Fibroblast of lung (primary cell): ENCODE results near the gene FILIP1L.

Experiments used
- EZH2 ChIP-seq: IDR thresholded peaks from 2 replicates; pipeline ENCODE4 v1.5.1; 2012; ENCODE audit warnings: low read length, control low read depth, mild to moderate bottlenecking; ENCODE audit errors: missing control alignments
- TF ChIP-seq, protein P1 (sequence below), 2 donors: IDR thresholded peaks in 1 of 2; conservative IDR thresholded peaks in 1 of 2; 1 replicate in 1 of 2; 2 replicates in 1 of 2; pipeline ENCODE4 v1.5.1; 2011 to 2012; ENCODE audit warnings: low read length in 2 of 2, control low read depth in 1 of 2, inconsistent platforms in 1 of 2, low read depth in 1 of 2, mild to moderate bottlenecking in 1 of 2

DNA sequence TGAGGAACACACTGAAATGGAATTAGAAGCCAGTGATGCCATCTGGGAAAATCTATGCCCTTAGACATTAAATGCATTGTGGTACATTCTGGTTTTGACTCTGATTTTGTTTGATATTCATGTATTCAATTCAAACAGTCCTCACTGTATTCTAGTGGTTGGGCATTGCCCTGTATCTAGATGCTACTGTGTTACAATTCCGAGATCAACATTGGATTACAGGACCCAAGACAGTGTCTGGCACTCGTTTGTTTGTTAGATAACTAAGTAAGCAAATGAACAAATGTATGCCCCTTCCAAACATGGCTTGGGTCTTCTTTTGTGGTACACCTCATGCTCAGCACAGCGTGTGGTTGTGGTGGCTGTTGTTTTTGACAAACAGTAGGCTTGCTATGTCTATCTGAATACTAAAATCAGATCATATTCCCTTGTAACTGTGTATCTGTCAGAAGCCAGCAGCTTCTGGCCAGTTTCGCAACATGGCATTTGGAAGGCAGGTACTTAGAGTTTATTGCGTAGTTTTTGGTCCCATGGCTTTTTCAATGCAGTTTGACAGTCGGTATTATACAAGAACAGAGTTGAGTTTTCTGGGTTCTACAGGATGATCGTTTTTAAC is 5.7 kb downstream of the FILIP1L start:
- no peak for TF ChIP-seq EZH2
- TF ChIP-seq, protein P1, sequence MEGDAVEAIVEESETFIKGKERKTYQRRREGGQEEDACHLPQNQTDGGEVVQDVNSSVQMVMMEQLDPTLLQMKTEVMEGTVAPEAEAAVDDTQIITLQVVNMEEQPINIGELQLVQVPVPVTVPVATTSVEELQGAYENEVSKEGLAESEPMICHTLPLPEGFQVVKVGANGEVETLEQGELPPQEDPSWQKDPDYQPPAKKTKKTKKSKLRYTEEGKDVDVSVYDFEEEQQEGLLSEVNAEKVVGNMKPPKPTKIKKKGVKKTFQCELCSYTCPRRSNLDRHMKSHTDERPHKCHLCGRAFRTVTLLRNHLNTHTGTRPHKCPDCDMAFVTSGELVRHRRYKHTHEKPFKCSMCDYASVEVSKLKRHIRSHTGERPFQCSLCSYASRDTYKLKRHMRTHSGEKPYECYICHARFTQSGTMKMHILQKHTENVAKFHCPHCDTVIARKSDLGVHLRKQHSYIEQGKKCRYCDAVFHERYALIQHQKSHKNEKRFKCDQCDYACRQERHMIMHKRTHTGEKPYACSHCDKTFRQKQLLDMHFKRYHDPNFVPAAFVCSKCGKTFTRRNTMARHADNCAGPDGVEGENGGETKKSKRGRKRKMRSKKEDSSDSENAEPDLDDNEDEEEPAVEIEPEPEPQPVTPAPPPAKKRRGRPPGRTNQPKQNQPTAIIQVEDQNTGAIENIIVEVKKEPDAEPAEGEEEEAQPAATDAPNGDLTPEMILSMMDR (conservative IDR thresholded peaks at IDR 0.05 in 1 of 2, IDR thresholded peaks at IDR 0.05 in 1 of 2; ENCODE audit: low read depth in 1 of 2, low read length in 2 of 2): no peak
